Peyer's patch (tissue), 4 donors: Measurements from ENCODE around the gene TPPP.
"Not testable (repeated sequence)": the region's sequence is repeated elsewhere in the genome, so short reads cannot be mapped to it uniquely, and the experiment has no call there.

Experiments used
- POLR2A ChIP-seq, 2 donors: fragments of 450-650 bp; IDR thresholded peaks; one replicate each; pipeline ENCODE4 v1.5.1; 2017; ENCODE audit warnings: antibody characterized with exemption in 2 of 2, mild to moderate bottlenecking in 2 of 2, moderate library complexity in 2 of 2
- TF ChIP-seq, protein P1 (sequence below), 6 experiments: fragments of 450-650 bp in 4 of 6; fragments of 200-600 bp in 2 of 6; sonication (generic) in 1 of 6; IDR thresholded peaks; one replicate each; pipeline ENCODE4 v1.5.1; 2017 to 2019; ENCODE audit warnings: antibody characterized with exemption in 6 of 6, mild to moderate bottlenecking in 3 of 6, moderate library complexity in 1 of 6

DNA sequence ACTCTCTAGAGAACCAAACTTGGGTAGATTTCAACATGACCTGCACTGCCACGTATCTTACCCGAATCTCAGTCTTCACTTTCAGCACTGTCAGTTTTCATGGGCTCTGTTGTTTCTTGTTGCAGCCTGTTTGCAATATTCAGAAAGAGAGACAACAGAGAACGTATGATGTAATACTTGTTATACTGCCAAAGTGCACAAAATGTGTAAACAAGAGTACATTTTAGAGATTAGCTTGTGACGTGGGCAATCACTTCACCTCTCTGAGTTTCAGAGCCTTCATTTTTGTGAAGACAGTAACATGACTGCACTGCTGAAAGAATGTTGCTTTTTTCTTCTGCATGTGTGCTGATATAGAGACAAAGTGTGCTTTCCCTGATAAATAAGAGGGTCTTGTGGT, 23.6 kb upstream of the TPPP start:
- TF ChIP-seq, protein P1, sequence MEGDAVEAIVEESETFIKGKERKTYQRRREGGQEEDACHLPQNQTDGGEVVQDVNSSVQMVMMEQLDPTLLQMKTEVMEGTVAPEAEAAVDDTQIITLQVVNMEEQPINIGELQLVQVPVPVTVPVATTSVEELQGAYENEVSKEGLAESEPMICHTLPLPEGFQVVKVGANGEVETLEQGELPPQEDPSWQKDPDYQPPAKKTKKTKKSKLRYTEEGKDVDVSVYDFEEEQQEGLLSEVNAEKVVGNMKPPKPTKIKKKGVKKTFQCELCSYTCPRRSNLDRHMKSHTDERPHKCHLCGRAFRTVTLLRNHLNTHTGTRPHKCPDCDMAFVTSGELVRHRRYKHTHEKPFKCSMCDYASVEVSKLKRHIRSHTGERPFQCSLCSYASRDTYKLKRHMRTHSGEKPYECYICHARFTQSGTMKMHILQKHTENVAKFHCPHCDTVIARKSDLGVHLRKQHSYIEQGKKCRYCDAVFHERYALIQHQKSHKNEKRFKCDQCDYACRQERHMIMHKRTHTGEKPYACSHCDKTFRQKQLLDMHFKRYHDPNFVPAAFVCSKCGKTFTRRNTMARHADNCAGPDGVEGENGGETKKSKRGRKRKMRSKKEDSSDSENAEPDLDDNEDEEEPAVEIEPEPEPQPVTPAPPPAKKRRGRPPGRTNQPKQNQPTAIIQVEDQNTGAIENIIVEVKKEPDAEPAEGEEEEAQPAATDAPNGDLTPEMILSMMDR (IDR thresholded peaks at IDR 0.05), result not testable (repeated sequence)
- not testable (repeated sequence) for TF ChIP-seq POLR2A (IDR thresholded peaks at IDR 0.05)
